ENCODE measurements around the gene CST6. TPM values are rescaled to one million over a fixed set of nuclear protein-coding genes. Genes with fewer than 3 reads are reported as not detected.

CST6 gene
- total RNA-seq, 2 donors from 2014 or later, result not detected

DNA sequence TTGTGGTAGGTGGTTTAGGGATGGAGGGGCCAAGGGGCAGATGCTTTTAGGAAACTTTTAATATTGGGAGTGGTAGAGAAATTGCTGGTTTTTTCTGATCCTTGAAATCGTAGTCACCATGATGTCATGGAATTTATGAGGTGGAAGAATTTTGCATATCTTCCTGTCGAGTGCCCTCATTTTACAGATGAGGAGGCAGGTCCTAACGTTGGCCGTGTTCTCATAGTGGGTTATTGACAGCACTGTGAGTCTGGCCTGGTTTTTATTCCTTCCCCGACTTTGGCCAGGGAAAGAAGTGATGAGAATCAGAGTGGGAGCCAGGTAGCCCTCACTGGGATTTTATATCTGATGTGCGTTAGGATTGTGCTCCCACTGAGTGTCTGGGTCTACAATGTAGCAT lies 49.5 kb downstream of the CST6 start:
- Histone ChIP-seq H3K9me3 (no peaks in the 10 kb centered on the region), H3K27me3 (no peaks in the 10 kb centered on the region), H3K4me1 (no peaks in the 10 kb centered on the region), H3K4me3 (no peak overlapping the region), H3K9ac (ENCODE audit: low read depth in 2 of 2, low read length in 2 of 2) (no peak overlapping the region), H3K27ac (no peak overlapping the region), H3K36me3 (peaks cover 52% of the 10 kb centered on the region)
- no peak for TF ChIP-seq CTCF (IDR thresholded peaks at IDR 0.05)
- no peak for DNase-seq
- intact Hi-C loops (cut with DNase I), result no loop called here

DNA sequence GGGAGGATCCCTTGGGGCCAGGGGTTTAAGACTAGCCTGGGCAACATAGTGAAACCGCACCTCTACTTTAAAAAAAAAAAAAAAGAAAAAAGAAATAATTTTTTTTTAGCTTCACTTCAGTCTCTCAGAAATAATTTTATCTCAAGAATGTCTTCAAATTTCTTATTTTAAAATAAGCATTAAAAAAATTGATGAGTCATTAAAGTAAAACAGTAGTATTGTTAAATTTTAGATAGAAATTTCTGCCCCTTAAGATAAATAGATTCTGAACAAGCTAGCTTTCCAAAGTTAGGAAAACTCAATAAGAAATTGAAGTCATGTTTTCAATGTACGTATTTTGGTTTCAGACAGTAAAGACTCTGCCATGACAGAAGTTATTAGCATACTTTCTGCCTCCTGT lies 50.6 kb downstream of the CST6 start:
- Histone ChIP-seq H3K4me3 (no peak overlapping the region), H3K27me3 (no peaks in the 10 kb centered on the region), H3K4me1 (no peaks in the 10 kb centered on the region), H3K9ac (ENCODE audit: low read depth in 2 of 2, low read length in 2 of 2) (no peak overlapping the region), H3K27ac (no peak overlapping the region), H3K36me3 (peaks cover 45% of the 10 kb centered on the region), H3K9me3 (no peaks in the 10 kb centered on the region)
- intact Hi-C loops (cut with DNase I), result no loop called here
- TF ChIP-seq CTCF (IDR thresholded peaks at IDR 0.05), result no peak
- DNase-seq, result no peak

Other genes with a start within 250 kb of the CST6 start
- 10 to 100 TPM; 17.6 to 20.1 TPM for gene AP5B1, start 231.0 kb upstream of the CST6 start, total RNA-seq
- gene OVOL1, start 224.9 kb upstream of the CST6 start, total RNA-seq, result 10 to 100 TPM; 29.0 to 32.9 TPM
- gene SNX32, start 178.0 kb upstream of the CST6 start, total RNA-seq, result 1 to 10 TPM; 1.6 to 1.9 TPM
- 1,000 to 10,000 TPM; 1,832 to 1,932 TPM for gene CFL1, start 153.8 kb upstream of the CST6 start, total RNA-seq
- 10 to 100 TPM; 47.2 to 62.5 TPM for gene MUS81, start 151.6 kb upstream of the CST6 start, total RNA-seq
- 10 to 100 TPM in 1 of 2 donors, 1 to 10 TPM in 1; 9.6 to 22.5 TPM for gene EFEMP2, start 139.2 kb upstream of the CST6 start, total RNA-seq
- 1 to 10 TPM; 1.2 TPM for gene CTSW, start 132.2 kb upstream of the CST6 start, total RNA-seq
- 10 to 100 TPM; 41.9 to 53.5 TPM for gene FIBP, start 123.5 kb upstream of the CST6 start, total RNA-seq
- gene CCDC85B, start 121.3 kb upstream of the CST6 start, total RNA-seq, result 10 to 100 TPM; 11.2 to 16.3 TPM
- 1 to 10 TPM in 1 of 2 donors, under 1 TPM in 1; 0.84 to 4.2 TPM for gene FOSL1, start 111.6 kb upstream of the CST6 start, total RNA-seq
- 10 to 100 TPM; 26.6 to 29.0 TPM for gene C11orf68, start 92.9 kb upstream of the CST6 start, total RNA-seq
- 10 to 100 TPM; 53.4 to 91.5 TPM for gene DRAP1, start 92.6 kb upstream of the CST6 start, total RNA-seq
- not detected for gene TSGA10IP, start 66.5 kb upstream of the CST6 start, total RNA-seq
- gene SART1, start 50.3 kb upstream of the CST6 start, total RNA-seq, result 10 to 100 TPM; 40.0 to 50.9 TPM
- 10 to 100 TPM; 27.8 to 32.8 TPM for gene EIF1AD, start 9.9 kb upstream of the CST6 start, total RNA-seq
- 100 to 1,000 TPM; 128 to 231 TPM for gene BANF1, start 9.5 kb upstream of the CST6 start, total RNA-seq
- gene CATSPER1, start 14.5 kb downstream of the CST6 start, total RNA-seq, result under 1 TPM in 1 of 2 donors, not detected in 1; 0.35 TPM
- gene GAL3ST3, start 37.2 kb downstream of the CST6 start, total RNA-seq, result not detected
- 100 to 1,000 TPM; 139 to 196 TPM for gene SF3B2, start 40.4 kb downstream of the CST6 start, total RNA-seq
- gene PACS1, start 58.3 kb downstream of the CST6 start, total RNA-seq, result 10 to 100 TPM; 10.1 to 20.9 TPM
- gene KLC2, start 245.7 kb downstream of the CST6 start, total RNA-seq, result 10 to 100 TPM; 19.9 to 35.7 TPM